COLO668 (cell line): Measurements from ENCODE around the gene AVPI1.

Experiments used
- DNase-seq: peaks from one replicate; lab custom pipeline; 2025; ENCODE audit not compliant: unreplicated experiment; lab: John Stamatoyannopoulos, UW

AVPI1 gene, protein sequence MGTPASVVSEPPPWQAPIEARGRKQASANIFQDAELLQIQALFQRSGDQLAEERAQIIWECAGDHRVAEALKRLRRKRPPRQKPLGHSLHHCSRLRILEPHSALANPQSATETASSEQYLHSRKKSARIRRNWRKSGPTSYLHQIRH

DNA sequence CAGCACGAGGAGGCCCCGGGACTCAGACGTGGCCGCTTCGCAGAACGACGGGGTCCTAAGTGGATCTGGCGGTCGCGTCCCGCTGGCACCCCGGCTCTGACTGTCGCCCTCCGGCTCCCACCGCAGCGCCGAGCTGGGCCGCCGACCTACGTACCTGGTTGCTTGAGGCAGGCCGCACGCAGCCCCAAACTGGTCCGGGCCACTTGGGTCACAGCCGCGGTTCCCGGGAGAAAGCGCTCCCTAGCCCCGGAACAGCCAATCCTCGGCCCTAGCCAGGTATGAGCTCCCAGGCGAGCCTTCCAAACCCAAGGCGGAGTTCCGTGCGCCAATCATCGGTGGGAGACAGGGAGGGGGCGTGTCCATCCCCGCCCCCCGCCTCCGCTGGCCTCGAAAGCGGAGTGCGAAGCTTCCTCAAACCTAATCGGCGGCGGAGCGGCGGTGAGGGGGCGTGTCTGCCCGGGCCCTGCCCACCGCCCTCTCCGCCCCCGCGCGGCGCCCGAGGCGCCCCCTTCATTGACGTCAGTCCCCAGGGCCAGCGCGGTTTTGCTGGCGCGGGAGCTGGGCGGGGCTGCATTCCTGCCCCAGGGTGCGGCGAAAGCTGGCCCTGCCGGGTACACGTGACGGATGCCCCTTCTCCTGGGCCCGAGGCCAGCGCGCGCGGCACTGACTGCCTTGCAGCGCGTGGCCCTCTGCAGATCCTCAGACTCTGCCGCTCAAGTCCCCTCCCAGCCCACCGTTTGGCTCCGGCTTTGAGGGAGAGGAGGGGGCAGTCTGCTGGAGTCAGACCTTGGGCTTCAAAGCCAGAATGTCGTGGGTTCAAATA, at the start of gene AVPI1:
Gene AVPI1 (minus strand): TSS at position 280 of the 823 bp plus-strand sequence. CDS start 7,336 bp downstream, outside the sequence.
- peak; percentile 92 for DNase-seq

DNA sequence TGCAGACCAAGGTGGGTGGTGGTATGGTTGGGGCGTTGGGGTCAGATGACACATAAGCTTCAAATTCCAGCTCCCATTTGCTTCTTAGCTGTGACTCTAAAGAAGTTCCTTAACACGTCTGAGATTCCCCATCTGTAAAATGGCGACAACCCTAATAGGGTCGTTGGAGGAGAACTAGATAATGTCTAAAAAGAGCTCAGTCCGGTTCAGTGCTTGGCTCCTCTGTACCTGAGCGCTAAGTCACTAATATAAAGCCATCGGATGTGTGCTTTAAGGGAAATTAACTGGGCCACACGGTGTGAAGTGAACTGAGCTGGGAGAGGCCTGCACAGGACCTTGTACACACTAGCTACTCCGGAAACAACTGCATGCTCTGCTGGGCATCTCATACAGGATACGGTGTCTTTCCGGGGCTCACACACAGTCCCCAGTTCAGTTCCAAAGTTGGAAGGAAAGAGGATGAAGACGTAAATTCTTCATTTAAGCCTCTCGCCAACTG, 49.4 kb upstream of the AVPI1 start:
- no peak for DNase-seq

DNA sequence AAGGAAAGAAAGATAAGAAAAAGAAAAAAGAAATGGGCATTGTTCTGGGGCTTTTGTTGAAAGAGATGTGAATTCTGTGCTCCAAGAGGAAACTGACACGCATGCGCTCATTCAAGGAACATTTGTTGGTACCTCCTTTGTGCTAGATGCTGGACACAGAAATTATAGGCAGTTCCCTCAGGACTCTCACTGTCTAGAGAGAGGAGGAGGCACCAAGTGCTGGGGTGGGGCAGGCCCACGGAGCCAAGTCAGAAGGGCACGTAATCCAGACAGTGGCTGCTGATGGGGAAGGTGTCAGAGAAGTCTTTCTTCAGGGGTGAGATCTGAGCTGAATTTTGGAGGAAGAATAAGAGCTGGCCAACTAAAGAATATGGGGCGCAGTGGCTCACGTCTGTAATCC, 47.0 kb upstream of the AVPI1 start:
- DNase-seq, result no peak

DNA sequence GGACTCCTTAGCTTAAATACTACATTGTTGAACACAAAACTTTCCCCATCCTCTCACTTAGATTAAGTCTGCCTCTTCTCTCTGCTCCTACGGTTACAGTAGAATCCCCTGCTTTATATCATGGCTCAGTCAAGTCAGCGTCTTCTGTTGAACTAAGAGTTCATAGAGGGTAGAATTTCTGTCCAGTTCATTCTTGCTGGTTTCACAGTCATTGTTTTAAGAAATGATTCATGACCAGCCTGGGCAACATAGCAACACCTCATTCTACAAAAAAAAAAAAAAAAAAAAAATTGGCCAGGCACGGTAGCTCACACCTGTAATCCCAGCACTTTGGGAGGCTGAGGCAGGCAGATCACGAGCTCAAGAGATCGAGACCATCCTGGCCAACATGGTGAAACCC, 46.2 kb upstream of the AVPI1 start:
- no peak for DNase-seq

DNA sequence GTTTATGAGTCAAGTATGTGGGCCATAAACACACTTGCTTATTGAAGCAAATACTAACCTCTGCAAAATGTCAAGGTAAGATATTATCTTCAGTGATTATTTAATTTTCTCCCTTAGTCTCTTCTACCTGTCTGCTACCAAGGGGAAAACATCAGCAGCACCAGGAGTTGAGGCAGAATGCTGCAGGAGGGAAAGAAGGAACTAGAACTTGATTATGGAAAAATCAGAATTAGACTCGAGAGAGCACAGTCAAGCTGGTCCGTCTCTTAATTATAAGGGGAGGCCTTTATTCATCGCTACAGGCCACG, 45.0 kb upstream of the AVPI1 start:
- DNase-seq, result no peak

DNA sequence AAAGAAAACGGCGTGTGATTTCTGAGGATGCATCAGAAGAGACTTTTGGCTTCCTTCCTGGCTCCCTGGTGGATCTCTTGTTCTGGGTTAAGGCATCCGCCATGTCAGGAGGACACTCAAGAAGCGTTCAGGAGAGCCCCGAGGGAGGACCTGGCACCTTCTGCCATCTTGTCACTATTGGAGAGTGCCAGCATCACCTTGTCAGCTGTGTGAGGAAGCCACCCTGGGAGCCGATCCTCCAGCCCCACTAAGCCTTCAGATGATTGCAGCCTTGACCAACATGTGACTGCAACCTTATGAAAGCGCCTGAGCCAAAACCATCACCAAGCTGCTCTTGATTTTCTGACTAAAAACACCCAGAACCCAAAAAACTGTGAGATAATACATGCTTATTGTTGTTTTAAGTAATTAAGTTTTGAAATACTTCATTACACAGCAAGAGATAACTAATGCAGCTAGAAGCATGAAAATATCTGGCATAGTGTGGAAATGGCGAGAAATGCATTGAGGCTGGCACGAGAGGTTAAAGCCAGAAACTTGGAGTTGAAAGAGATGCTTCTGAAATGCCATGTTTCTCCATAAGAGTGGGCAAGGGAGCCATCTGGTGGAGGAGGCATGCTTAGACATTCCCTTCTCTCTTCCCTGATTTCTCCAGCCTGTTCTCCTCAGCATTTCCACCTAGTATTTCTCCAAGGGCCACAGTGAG, 44.5 kb upstream of the AVPI1 start:
- peak; percentile 56 for DNase-seq

DNA sequence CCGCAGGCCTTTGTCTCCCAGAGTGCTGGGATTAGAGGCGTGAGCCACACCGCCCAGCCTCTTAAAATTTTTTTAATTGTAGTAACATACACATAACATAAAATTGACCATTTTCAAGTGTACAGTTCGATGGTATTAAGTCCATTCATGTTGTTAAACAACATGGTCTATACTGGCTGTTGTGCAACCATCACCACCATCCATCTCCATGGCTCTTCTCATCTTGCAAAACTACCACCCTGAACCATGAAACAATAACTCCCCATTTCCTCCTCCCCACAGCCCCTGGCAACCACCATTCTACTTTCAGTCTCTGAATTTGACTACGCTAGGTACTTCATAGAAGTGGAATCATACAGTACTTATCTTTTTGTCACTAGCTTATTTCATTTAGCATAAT, 42.0 kb upstream of the AVPI1 start:
- DNase-seq, result no peak

DNA sequence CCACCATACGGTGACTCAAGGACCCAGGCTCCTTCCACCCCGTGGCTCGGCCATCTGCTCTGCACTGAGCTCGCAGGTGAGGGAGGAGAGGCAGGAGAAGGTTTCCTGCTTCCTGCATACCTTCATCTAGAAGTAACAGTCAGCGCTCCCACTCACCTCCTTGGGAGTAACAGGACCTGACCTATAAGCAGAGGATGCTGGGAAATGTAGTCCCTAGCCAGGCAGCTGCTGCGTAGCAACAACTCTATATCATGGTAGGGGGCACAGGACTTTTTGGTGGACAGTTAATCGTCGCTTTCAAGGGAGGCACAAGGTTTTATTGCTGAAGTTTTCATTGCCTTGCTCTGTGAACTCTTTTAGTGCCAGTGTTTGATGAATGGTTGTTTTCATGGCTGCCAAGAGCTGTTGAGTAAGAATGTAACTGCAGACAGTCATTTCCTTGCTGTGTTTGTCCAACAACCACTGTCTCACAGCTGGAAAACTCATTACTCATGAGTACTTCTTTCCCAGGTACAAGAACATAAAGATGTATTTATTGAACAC, 39.7 kb upstream of the AVPI1 start:
- no peak for DNase-seq

DNA sequence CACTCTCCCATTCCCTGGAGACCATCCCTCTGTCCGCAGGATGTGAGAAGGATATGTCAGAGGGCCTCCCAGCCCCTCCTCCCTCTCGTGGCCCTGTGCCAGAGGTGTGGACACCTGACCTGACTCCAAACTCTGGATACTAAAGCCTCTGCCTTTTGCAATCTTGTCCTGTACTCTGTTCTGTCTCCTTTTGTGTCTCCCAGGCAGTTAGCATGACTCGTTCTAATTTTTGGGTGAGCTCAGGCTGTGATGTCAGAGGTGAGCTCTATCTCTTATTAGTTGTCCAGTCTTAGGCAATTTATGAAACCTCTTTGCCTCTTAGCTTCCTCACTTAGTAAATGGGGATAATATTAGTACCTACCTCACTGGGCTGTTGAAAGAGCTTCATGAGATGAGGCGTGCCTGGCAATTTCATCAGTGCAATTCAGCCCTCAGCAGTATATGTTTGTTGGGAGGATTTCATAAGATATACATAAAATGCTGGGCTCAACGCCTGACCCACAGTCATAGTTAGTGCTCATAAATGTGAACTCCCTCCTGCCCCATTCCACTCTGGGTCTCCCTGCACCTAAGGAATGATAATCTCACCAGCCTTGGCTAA, 37.4 kb upstream of the AVPI1 start:
- DNase-seq, result no peak

DNA sequence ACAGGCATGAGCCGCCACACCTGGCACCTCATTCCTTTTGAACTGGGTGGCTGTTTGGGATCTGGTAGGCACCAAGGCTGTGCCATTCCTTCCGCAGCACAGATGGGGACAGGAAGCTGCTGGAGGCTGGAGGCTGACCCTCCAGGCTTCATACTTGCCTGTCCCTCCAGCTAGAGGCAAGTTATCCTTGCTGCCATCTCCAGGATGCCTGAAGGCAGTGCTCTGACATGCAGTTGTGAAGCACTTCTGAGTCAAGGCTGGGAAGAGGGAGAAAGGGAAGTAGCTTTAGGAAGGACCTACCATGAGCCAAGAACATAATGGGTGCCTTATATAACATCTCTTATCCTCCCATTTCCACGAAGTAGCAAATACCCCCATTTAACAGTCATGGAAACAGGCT, 36.0 kb upstream of the AVPI1 start:
- DNase-seq, result no peak

DNA sequence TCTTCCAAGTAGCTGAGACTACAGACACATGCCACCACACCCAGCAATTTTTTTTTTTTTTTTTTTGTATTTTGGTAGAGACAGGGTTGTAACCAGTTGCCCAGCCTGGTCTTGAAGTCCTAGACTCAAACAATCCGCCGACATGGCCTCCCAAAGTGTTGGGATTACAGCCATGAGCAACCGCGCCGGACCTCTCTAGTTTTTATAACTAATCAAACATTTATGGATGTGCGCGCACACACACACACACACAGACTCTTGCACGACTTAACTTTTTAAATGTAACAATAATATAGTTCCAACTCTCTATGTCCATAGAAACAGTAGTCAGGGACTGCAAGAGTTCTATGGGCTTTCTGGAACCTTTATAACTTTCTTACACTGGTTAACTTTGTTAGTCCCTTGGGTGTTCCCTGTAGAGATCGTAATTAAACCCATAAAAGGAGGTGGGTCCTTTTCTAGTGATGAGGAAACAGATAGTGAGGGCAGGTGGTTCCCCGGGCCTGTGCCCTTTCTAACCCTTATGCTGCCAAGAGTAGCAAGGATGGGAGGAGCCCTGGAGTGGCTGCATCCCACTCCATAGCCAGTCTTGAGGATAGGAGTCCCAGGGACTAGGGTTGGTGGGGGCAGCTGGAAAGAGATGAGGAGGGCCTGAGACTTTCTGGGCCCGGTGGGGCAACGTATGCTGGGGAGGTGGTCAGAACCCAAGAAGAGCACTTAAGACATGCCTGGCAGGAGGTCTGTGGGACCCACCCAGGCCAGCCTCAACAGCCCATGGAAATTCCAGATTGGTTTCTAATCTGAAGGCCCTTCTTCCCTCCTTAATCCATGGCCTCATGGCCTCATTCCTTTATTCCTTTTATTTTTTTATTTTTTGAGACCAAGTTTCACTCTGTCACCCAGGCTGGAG, 35.1 kb upstream of the AVPI1 start:
- DNase-seq, result no peak

DNA sequence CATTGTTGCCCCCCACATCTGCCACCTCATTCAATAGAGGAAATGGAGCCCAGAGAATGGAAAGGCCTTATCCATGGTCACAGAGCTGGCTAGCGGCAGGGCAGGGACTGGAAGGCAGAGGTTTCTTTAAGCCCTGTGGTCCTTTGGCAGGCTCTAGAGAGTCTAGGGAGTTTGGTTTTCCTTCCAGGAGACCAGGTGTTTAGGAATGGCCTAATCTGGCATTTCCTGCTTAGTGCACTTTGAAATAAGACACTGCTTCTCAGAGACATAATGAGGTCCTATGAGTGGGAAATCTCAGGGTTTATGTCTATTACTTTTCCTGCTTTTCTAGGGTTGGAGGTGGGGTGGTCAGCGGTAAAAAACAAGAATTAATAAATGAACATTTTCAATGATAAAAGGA, 32.6 kb upstream of the AVPI1 start:
- no peak for DNase-seq

DNA sequence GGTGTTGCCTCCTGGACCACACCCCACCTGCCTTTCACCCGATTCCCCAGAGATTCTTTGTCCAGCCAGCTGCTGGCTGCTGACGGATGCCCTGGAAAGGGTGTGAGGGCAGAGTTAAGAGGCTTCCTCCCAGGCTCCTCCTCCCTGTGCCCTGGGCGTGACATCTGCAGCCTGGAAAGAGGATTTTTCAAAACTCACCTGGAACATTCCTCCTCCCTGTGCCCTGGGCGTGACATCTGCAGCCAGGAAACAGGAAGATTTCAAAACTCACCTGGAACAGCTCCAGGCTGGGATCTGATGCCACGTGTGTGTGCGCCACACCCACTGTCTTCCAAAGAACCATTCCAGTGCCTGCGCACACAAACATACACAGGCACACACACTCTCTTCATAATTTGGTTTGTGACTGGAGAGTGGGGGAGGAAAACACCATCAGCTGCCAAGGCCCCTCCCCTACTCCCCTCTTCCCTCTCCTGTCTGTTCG, 31.7 kb upstream of the AVPI1 start:
- peak; percentile 79 for DNase-seq

DNA sequence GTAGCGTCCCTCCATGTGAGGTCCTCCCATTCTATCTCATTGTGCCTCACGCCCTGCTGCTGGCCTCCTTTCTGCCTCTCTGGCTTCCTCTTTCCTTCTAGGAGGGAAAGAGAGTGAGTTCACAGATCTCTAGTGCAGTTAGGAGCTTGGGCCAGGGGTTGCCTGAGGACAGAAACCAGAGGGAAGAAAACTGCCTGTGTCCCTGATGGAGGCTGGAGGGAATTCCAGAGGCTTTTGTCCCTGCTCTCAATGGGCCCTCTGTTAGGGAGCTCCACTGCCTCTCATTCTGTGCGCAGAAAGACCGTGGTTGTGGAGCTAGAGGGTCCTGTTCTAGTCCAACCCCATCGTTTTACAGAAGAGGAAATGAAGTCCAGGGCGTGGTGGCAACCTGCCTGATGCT, 31.1 kb upstream of the AVPI1 start:
- no peak for DNase-seq

DNA sequence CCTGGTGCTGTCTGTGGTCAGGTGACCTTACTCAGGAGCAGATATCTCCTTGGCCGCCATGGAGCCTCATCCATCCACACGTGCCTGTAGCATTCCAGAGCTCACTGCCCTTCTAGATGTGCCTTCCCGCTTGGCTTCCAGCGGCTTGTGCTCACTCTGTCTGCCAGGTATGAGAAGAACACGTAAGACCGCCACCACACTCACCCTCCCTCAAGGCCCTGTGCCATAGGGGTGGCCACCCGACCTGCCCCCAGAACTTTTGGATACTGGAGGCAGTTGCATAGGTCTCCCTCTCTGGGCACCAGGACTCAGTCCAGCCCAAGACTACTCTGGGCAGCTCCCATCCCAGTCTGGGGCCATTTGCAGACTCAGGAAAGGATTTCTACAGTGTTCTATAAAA, 30.6 kb upstream of the AVPI1 start:
- no peak for DNase-seq

DNA sequence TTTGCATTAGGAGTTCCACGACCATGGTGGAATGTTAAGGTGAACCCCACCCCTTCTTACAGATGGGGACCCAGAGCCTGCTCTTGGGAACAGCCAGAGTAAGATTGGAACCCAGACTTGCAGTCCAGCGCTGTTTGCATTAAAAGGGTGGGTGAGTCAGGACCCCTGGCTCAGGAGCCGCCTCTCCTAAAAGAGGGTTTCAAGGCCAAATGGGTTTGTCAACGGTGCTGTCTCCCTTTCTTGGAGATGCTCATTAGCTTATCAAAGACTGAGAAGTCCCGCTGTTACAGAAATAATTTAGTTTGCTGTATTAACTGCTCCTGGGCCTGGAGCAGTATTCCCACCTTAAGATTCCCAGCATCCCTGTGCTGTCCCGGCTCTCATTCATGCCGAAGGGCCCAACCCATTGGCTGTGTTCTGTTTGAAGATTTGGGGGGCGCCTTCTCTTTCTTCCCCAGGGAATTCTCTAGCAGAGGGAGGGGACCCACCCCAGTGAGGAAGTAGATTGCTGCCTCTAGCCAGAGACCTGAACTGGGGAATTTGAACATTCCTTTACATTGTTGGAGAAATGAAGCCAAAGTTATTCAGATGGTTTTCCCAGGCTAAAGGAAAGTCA, 28.3 kb upstream of the AVPI1 start:
- no peak for DNase-seq

DNA sequence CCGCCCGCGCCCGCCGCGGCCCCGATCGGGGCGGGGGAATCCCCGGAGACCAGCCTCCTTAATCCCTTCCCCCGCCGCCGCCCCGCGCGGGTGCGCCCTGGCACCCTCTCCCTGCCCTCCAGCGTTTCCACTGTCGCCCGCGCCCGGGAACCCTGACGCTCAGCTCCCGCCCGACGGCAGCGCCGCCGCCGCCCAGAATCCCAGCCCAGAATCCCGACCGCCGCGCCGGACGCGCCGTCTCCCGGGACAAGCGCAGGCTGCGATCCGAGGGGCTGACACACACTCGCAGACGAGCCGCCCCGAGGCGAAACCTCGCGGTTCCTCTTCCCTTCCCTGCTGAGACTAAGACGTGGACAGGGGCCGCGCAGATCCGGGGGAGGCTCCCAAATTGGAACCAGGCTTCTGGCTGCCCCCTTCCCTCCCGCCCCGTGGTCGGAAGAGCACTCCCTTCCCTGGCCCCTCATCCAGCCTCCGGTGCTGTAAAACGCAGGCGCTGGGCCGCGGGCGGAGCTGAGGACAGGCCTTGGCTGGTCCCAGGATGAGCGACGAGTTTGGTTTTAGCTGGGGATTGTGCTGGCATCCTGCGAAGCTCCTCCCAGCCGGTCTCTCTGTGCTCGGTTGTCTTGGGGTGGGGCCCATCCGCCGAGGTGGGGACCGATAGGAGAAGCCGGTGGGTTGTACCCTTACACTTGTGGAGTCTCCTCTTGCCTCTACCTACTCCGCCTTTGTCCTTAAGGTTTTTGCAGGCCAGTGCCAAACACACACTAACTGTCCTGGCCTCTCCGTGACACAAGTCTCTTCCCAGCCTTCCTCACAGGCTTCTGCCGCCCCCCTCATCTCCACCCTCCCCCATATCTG, 27.6 kb upstream of the AVPI1 start:
- DNase-seq, result peak; percentile 68

DNA sequence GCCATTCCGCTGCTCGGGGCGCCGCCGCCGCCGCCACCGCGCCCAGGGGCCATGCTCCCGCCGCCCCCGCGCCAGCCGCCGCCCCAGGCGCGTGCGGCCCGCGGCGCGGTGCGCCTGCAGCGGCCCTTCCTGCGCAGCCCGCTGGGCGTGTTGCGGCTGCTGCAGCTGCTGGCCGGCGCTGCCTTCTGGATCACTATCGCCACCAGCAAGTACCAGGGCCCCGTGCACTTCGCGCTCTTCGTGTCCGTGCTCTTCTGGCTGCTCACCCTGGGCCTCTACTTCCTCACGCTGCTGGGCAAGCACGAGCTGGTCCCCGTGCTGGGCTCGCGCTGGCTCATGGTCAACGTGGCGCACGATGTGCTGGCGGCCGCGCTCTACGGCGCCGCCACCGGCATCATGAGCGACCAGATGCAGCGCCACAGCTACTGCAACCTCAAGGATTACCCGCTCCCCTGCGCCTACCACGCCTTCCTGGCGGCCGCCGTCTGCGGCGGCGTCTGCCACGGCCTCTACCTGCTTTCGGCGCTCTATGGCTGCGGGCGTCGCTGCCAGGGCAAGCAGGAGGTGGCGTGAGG, 26.9 kb upstream of the AVPI1 start:
- DNase-seq, result peak; percentile 68
